Nephron progenitor cell (in vitro differentiated cells): Measurements from ENCODE around the gene RGS6.
A peak's percentile ranks its signal among the peaks of the same experiment; 100 is the strongest.

ENCODE experiments used
- DNase-seq: peaks from one replicate; pipeline ENCODE4 v3.0.0; 2021
- H3K27ac Mint-ChIP-seq: 2 replicates; pipeline ENCODE4 v1.8.0; 2021; ENCODE audit warnings: mild to moderate bottlenecking, moderate library complexity, mixed read lengths
- H3K27me3 Mint-ChIP-seq: 2 replicates; pipeline ENCODE4 v1.8.0; 2021; ENCODE audit warnings: mild to moderate bottlenecking, low read depth, mixed read lengths; ENCODE audit not compliant: poor library complexity
- H3K36me3 Mint-ChIP-seq: 2 replicates; pipeline ENCODE4 v1.8.0; 2021; ENCODE audit warnings: low read depth, mixed read lengths
- H3K4me1 Mint-ChIP-seq: 2 replicates; pipeline ENCODE4 v1.8.0; 2021; ENCODE audit warnings: mixed read lengths
- H3K4me3 Mint-ChIP-seq: 2 replicates; pipeline ENCODE4 v1.8.0; 2021; ENCODE audit warnings: mild to moderate bottlenecking, moderate library complexity, mixed read lengths
- H3K9me3 Mint-ChIP-seq: 2 replicates; pipeline ENCODE4 v1.8.0; 2021; ENCODE audit warnings: mild to moderate bottlenecking, moderate library complexity, mixed read lengths
- CTCF ChIP-seq: fragments of 200-600 bp; sonication (generic); IDR thresholded peaks from 2 replicates; pipeline ENCODE4 v1.5.0; 2021; ENCODE audit warnings: antibody characterized with exemption

The RGS6 gene

GRCh38 chr14:71942904-71943694, 10.9 kb downstream of the RGS6 start:
- Mint-ChIP-seq H3K4me3 (no peak overlapping the region), H3K27me3 (peaks cover 8% of the 10 kb centered on the region), H3K27ac (no peak overlapping the region), H3K9me3 (peaks cover 24% of the 10 kb centered on the region), H3K36me3 (no peaks in the 10 kb centered on the region), H3K4me1 (no peaks in the 10 kb centered on the region)
- TF ChIP-seq CTCF = no peak
- no peak for DNase-seq

- Mint-ChIP-seq H3K4me3 (no peak overlapping the region), H3K36me3 (no peaks in the 10 kb centered on the region), H3K27me3 (peaks cover 8% of the 10 kb centered on the region), H3K27ac (no peak overlapping the region), H3K9me3 (peaks cover 24% of the 10 kb centered on the region), H3K4me1 (no peaks in the 10 kb centered on the region)
- no peak for DNase-seq
- no peak for TF ChIP-seq CTCF
Measured at GRCh38 chr14:71943695-71944018, 11.4 kb downstream of the RGS6 start.

- Mint-ChIP-seq H3K27ac (no peak overlapping the region), H3K27me3 (peaks cover 7% of the 10 kb centered on the region), H3K4me1 (no peaks in the 10 kb centered on the region), H3K4me3 (no peak overlapping the region), H3K36me3 (no peaks in the 10 kb centered on the region), H3K9me3 (peaks cover 14% of the 10 kb centered on the region)
- TF ChIP-seq CTCF = no peak
- no peak for DNase-seq
Measured at GRCh38 chr14:71947947-71948500, 15.8 kb downstream of the RGS6 start.

GRCh38 chr14:71952381-71953363, 20.4 kb downstream of the RGS6 start:
- Mint-ChIP-seq H3K36me3 (no peaks in the 10 kb centered on the region), H3K4me3 (no peak overlapping the region), H3K9me3 (peaks cover 18% of the 10 kb centered on the region), H3K27me3 (peaks cover 6% of the 10 kb centered on the region), H3K27ac (no peak overlapping the region), H3K4me1 (peaks cover 11% of the 10 kb centered on the region)
- DNase-seq = no peak
- TF ChIP-seq CTCF = no peak

- Mint-ChIP-seq H3K9me3 (peaks cover 3% of the 10 kb centered on the region), H3K27ac (peak overlapping the region; percentile 9), H3K4me1 (peaks cover 24% of the 10 kb centered on the region), H3K4me3 (no peak overlapping the region), H3K27me3 (peaks cover 3% of the 10 kb centered on the region), H3K36me3 (no peaks in the 10 kb centered on the region)
- no peak for DNase-seq
- no peak for TF ChIP-seq CTCF
Measured at GRCh38 chr14:71956920-71957563, 24.8 kb downstream of the RGS6 start.
